GM12874 (cell line): ENCODE data around the gene MEAF6.

ENCODE experiments used
- CTCF ChIP-seq: IDR thresholded peaks from 2 replicates; pipeline ENCODE4 v1.5.1; 2011; ENCODE audit warnings: low read depth, mild to moderate bottlenecking, control low read depth, low read length, moderate library complexity; ENCODE audit not compliant: insufficient read depth

MEAF6 gene

GRCh38 chr1:37478890-37479254 is 35.7 kb downstream of the MEAF6 start:
- no peak for TF ChIP-seq CTCF

- TF ChIP-seq CTCF: no peak
These were observed 36.1 kb downstream of the MEAF6 start for GRCh38 chr1:37478451-37478881.

GRCh38 chr1:37477946-37478345 is 36.6 kb downstream of the MEAF6 start:
- no peak for TF ChIP-seq CTCF

- no peak for TF ChIP-seq CTCF
These were observed 37.2 kb downstream of the MEAF6 start for GRCh38 chr1:37477198-37477931.

GRCh38 chr1:37476460-37477197 is 37.9 kb downstream of the MEAF6 start:
- TF ChIP-seq CTCF: no peak

- no peak for TF ChIP-seq CTCF
These were observed 38.5 kb downstream of the MEAF6 start for GRCh38 chr1:37476087-37476452.

GRCh38 chr1:37475380-37476086 is 39.0 kb downstream of the MEAF6 start:
- no peak for TF ChIP-seq CTCF
